ENCODE measurements around the gene RASGRF2.

- TF ChIP-seq, protein P1, sequence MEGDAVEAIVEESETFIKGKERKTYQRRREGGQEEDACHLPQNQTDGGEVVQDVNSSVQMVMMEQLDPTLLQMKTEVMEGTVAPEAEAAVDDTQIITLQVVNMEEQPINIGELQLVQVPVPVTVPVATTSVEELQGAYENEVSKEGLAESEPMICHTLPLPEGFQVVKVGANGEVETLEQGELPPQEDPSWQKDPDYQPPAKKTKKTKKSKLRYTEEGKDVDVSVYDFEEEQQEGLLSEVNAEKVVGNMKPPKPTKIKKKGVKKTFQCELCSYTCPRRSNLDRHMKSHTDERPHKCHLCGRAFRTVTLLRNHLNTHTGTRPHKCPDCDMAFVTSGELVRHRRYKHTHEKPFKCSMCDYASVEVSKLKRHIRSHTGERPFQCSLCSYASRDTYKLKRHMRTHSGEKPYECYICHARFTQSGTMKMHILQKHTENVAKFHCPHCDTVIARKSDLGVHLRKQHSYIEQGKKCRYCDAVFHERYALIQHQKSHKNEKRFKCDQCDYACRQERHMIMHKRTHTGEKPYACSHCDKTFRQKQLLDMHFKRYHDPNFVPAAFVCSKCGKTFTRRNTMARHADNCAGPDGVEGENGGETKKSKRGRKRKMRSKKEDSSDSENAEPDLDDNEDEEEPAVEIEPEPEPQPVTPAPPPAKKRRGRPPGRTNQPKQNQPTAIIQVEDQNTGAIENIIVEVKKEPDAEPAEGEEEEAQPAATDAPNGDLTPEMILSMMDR (IDR thresholded peaks at IDR 0.05), result no peak
- no peak for TF ChIP-seq POLR2A (IDR thresholded peaks at IDR 0.05)
- TF ChIP-seq POLR2AphosphoS5 (IDR thresholded peaks at IDR 0.05), result no peak
- TF ChIP-seq EP300 (IDR thresholded peaks at IDR 0.05; ENCODE audit: low read depth), result no peak
Observed at GRCh38 chr5:81115261-81115660, 155.1 kb downstream of the RASGRF2 start.

Data from transverse colon (tissue), 4 donors.